ENCODE data around the gene UBE2J2. TPM values are rescaled to one million over a fixed set of nuclear protein-coding genes. Genes with fewer than 3 reads are reported as not detected.

Gene UBE2J2
- total and polyA plus RNA-seq, 2 of the 8 experiments (the other 6 are each of a cell fraction or from before 2014, with no cell fraction given), result 33.6 to 67.9 TPM

DNA sequence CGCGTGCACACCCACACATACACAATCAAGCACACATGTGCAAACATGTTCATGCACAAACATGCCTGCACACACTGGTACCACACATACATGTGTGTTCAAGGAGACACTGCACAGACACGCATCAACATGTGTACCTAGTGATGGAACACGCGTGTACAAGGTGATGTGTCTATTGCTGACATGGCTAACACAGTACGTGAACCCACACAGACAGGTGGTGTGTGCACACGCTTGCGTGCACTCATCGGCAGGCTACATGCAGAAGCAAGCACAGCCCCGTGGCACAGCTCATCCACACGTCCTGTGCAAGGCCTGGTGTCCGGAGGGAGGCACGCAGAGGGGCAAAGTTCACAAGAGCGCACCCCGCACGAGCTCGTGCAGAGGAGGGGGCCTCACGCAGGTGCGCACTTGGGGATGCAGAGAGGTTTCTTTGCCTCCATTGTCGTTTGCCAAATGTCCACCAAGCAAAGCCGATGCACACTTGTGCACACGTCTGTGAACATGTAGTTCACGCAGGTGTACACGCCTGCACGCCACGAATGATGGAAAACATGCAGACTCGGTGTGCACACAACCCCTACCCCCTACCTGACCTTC, 33.1 kb upstream of the UBE2J2 start:
- Histone ChIP-seq H2BK15ac (ENCODE audit: low read length) (0 out of 2 replicates have a peak overlapping the region, but pooled peaks have one; percentile 21), H3K27ac (ENCODE audit: low read depth, low read length) (no peak overlapping the region), H3K9me3 (ENCODE audit: insufficient read depth in 2 of 2, low read depth in 1 of 2, low read length in 1 of 2) (no peaks in the 10 kb centered on the region), H3K9ac (replicated peaks in 1 of 4; ENCODE audit: extremely low read depth in 1 of 4, low read depth in 3 of 4, low read length in 3 of 4) (peak overlapping the region in 3 of 4 experiments; percentile 1 to 29 (median 25); a peak in 2 of 7 replicates), H3K56ac (replicated peaks; ENCODE audit: insufficient read length, low read depth, low read length) (peak overlapping the region; percentile 7), H4K5ac (ENCODE audit: insufficient read length, low read depth, low read length) (no peak overlapping the region), H2AFZ (ENCODE audit: low read length) (no peak overlapping the region), H4K91ac (replicated peaks; ENCODE audit: insufficient read length, low read length) (peak overlapping the region; percentile 56), H3K18ac (ENCODE audit: extremely low read depth, low read length) (no peak overlapping the region), H3K4me3 (ENCODE audit: extremely low read depth in 1 of 4, insufficient read depth in 2 of 4, low read depth in 3 of 4, low read length in 4 of 4) (peak overlapping the region; percentile 65 to 91 (median 76)), H3K14ac (ENCODE audit: insufficient read length) (no peak overlapping the region), H3K4me2 (ENCODE audit: insufficient read depth in 1 of 2, low read depth in 2 of 2, low read length in 2 of 2) (peak overlapping the region; percentile 66 to 95), H3K4ac (replicated peaks; ENCODE audit: insufficient read length, low read depth, low read length) (peak overlapping the region; percentile 34), H2BK5ac (ENCODE audit: low read depth, low read length) (0 out of 2 replicates have a peak overlapping the region, but pooled peaks have one; percentile 3), H2BK12ac (ENCODE audit: low read depth, low read length) (peak overlapping the region; percentile 10; the same call in 1 of the 2 replicates), H3K23me2 (ENCODE audit: low read depth, low read length) (peaks cover 21% of the 10 kb centered on the region; the same call in 1 of the 2 replicates), H2AK5ac (ENCODE audit: low read depth, low read length) (no peak overlapping the region; the same call in 1 of the 2 replicates), H2BK20ac (ENCODE audit: low read length) (no peak overlapping the region), H3K23ac (ENCODE audit: insufficient read length) (peak overlapping the region; percentile 59), H4K8ac (ENCODE audit: extremely low read depth, insufficient read depth, low read length) (no peak overlapping the region; the same call in 1 of the 2 replicates), H3K79me1 (ENCODE audit: low read depth, low read length) (peaks cover 4% of the 10 kb centered on the region; the same call in 1 of the 2 replicates), H3K4me1 (replicated peaks in 1 of 4; ENCODE audit: control insufficient read depth in 3 of 4, insufficient read depth in 4 of 4, low read length in 3 of 4) (peaks cover 0 to 40% (median 31%) of the 10 kb centered on the region in 4 experiments; a peak in 6 of 7 replicates), H2BK120ac (replicated peaks; ENCODE audit: low read depth, low read length) (no peak overlapping the region), H3K79me2 (ENCODE audit: control insufficient read depth in 1 of 2, insufficient read depth in 2 of 2, low read length in 2 of 2) (peaks cover 0 to 6% of the 10 kb centered on the region in 2 experiments; a peak in 1 of 4 replicates), H3K36me3 (ENCODE audit: control insufficient read depth in 2 of 4, insufficient read depth in 4 of 4, low read length in 3 of 4) (peaks cover 3 to 13% (median 9%) of the 10 kb centered on the region in 4 experiments; a peak in 7 of 8 replicates), H4K20me1 (replicated peaks in 1 of 2; ENCODE audit: control insufficient read depth in 1 of 2, insufficient read depth in 2 of 2, low read length in 2 of 2) (peaks cover 2 to 29% of the 10 kb centered on the region in 2 experiments), H3K27me3 (replicated peaks in 1 of 4; ENCODE audit: control insufficient read depth in 3 of 4, extremely low read depth in 1 of 4, insufficient read depth in 3 of 4, low read length in 3 of 4) (peaks cover 0 to 4% (median 1%) of the 10 kb centered on the region in 4 experiments; a peak in 1 of 7 replicates)
- DNase-seq (ENCODE audit: low read depth in 1 of 2, low spot score in 2 of 2), result no peak
- 85% methylated on average over 27 of the region's 27 CpGs; no CpG with 5 or more reads in 1 of the 2 experiments for WGBS, 2 experiments (ENCODE audit: extremely low coverage in 1 of 2, insufficient coverage in 1 of 2, insufficient read length in 1 of 2, insufficient replicate concordance in 2 of 2, low coverage in 1 of 2, low lambda C conversion rate in 2 of 2, missing lambda C conversion rate in 1 of 2)
- CTCF ChIA-PET (ENCODE audit: partially characterized antibody), result interaction anchor here (0.7 to 1.0 kb wide), 3 partner anchors 8 to 16 kb away, joined by 3 to 4 read pairs (median 3); no protein-coding TSS in a partner anchor
- POLR2A ChIA-PET (ENCODE audit: partially characterized antibody), result interaction anchor here (1.1 kb wide), 1 partner anchor 28 kb away, joined by 5 read pairs; no protein-coding TSS in a partner anchor
- FAIRE-seq, result no peak
- TF ChIP-seq TAF1 (IDR thresholded peaks at IDR 0.05; ENCODE audit: low read depth, low read length), result no peak
- TF ChIP-seq, protein P1, sequence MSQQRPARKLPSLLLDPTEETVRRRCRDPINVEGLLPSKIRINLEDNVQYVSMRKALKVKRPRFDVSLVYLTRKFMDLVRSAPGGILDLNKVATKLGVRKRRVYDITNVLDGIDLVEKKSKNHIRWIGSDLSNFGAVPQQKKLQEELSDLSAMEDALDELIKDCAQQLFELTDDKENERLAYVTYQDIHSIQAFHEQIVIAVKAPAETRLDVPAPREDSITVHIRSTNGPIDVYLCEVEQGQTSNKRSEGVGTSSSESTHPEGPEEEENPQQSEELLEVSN (IDR thresholded peaks at IDR 0.05), result no peak
- TF ChIP-seq POLR2A (IDR thresholded peaks at IDR 0.05; ENCODE audit: control extremely low read depth in 1 of 2, low read depth in 2 of 2, low read length in 2 of 2), result no peak
- TF ChIP-seq POLR2AphosphoS5 (IDR thresholded peaks at IDR 0.05; ENCODE audit: low read depth, low read length), result no peak
- TF ChIP-seq PHF8 (conservative IDR thresholded peaks at IDR 0.05; ENCODE audit: low read depth, low read length), result no peak
- TF ChIP-seq SUZ12 (IDR thresholded peaks at IDR 0.05; ENCODE audit: low read length), result 0 out of 2 replicates have a peak, but pooled peaks have one; percentile 27

Data from H1 (cell line).